Measurements from ENCODE around the gene PLET1. TPM values are rescaled to one million over a fixed set of nuclear protein-coding genes. Genes with fewer than 3 reads are reported as not detected.

Gene PLET1
- total RNA-seq, 1 donor from 2014 or later, result not detected

DNA sequence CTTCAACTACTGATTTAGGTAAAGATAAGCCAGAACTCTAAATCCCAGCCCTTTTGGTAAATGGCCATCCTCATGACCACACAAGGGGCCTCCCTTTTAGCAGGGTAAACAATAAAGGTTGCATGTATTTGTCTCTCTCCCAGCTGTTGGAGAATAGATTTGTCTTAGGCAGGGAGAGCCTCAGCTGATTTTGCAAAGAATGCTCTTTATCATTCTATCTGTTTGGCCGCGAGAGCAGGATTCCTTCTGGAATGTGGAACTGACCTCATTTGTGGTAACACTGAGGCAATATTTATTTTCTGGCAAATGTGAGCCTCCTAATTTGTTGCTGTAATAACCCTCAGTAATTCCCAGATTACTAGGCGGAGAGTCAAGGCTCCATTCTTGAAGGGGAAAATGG, 19.2 kb downstream of the PLET1 start:
- Mint-ChIP-seq H3K36me3 (peaks cover 22% of the 10 kb centered on the region), H3K27ac (no peak overlapping the region), H3K9me3 (no peaks in the 10 kb centered on the region), H3K4me3 (no peak overlapping the region), H3K4me1 (ENCODE audit: unreplicated experiment) (no peaks in the 10 kb centered on the region), H3K27me3 (no peaks in the 10 kb centered on the region)
- no peak for DNase-seq (ENCODE audit: extremely low spot score, unreplicated experiment)
- TF ChIP-seq, protein P1, sequence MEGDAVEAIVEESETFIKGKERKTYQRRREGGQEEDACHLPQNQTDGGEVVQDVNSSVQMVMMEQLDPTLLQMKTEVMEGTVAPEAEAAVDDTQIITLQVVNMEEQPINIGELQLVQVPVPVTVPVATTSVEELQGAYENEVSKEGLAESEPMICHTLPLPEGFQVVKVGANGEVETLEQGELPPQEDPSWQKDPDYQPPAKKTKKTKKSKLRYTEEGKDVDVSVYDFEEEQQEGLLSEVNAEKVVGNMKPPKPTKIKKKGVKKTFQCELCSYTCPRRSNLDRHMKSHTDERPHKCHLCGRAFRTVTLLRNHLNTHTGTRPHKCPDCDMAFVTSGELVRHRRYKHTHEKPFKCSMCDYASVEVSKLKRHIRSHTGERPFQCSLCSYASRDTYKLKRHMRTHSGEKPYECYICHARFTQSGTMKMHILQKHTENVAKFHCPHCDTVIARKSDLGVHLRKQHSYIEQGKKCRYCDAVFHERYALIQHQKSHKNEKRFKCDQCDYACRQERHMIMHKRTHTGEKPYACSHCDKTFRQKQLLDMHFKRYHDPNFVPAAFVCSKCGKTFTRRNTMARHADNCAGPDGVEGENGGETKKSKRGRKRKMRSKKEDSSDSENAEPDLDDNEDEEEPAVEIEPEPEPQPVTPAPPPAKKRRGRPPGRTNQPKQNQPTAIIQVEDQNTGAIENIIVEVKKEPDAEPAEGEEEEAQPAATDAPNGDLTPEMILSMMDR (conservative IDR thresholded peaks at IDR 0.05), result no peak

DNA sequence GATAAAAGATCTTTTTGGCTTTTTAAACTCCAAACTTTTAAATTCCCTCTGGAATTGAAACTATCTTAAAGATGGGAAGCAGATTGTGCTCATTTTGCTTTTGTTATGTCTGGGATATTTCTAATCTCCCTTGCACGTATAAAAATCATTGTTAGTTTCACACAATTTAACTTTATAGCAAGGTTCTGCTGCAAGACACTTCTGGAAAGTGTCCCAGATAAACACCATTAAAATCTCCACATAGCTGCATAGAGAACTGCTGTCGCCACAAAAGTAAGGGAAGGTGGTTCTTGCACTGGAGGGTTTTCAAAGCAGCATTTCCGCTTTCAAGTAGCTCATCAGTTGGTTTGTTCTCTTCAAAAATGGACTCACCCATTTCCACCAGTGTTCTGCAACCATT, 22.6 kb downstream of the PLET1 start:
- no peaks in the 10 kb centered on the region for H3K9me3 Mint-ChIP-seq
- no peaks in the 10 kb centered on the region for H3K27me3 Mint-ChIP-seq
- no peak overlapping the region for H3K27ac Mint-ChIP-seq
- no peak for DNase-seq (ENCODE audit: extremely low spot score, unreplicated experiment)
- H3K4me3 Mint-ChIP-seq, result no peak overlapping the region
- H3K4me1 Mint-ChIP-seq (ENCODE audit: unreplicated experiment), result no peaks in the 10 kb centered on the region
- TF ChIP-seq, protein P1 (conservative IDR thresholded peaks at IDR 0.05), result no peak
- H3K36me3 Mint-ChIP-seq, result peaks cover 25% of the 10 kb centered on the region

DNA sequence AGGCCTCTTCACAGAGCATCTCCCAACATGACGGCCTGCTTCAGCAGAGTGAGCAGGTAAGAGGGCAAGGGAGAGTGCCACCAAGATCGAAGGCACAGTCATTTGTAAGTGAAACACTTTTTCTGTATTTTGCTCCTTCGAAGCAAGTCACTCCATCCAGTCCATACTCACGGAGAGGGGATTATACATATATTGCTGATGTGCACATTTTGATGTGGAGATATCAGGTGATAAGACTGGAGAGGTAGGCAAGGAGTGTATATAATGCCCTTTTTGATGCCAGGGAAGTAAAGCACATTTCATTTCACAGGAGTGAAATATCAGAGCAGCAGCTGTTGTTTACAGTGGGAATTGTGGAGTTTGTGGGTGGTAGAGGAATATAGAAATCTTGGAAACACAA, 23.2 kb downstream of the PLET1 start:
- TF ChIP-seq, protein P1 (conservative IDR thresholded peaks at IDR 0.05), result no peak
- peaks cover 21% of the 10 kb centered on the region for H3K36me3 Mint-ChIP-seq
- DNase-seq (ENCODE audit: extremely low spot score, unreplicated experiment), result no peak
- H3K9me3 Mint-ChIP-seq, result no peaks in the 10 kb centered on the region
- no peaks in the 10 kb centered on the region for H3K4me1 Mint-ChIP-seq (ENCODE audit: unreplicated experiment)
- H3K27ac Mint-ChIP-seq, result no peak overlapping the region
- H3K4me3 Mint-ChIP-seq, result no peak overlapping the region
- no peaks in the 10 kb centered on the region for H3K27me3 Mint-ChIP-seq

DNA sequence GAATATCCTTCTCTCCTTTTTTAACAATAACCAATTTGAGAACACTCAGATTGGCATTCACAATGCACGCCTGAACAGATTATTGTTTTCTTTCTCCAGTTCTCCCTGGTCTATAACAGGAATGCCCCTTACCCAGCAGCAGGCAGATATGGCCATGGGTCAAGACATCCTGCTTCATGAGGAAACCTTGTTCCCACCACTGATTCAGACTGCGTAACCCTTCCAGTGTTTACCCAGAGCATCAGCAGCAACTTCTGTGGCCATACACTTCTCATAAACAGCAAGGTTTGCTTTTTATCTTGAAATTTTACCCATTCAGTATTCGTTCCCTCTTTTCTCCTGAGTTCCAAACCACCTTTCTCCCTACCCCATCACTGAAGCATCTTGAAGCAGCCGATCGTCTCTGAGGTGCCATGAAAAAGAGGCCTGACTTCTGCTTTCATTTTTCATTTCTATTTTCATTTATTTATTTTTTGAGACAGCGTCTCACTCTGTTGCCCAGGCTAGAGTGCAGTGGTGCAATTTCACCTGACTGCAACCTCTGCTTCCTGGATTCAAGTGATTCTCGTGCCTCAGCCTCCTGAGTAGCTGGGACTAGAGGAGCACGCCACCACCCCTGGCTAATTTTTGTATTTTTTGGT, 24.8 kb downstream of the PLET1 start:
- H3K36me3 Mint-ChIP-seq, result peaks cover 18% of the 10 kb centered on the region
- TF ChIP-seq, protein P1 (conservative IDR thresholded peaks at IDR 0.05), result no peak
- H3K9me3 Mint-ChIP-seq, result no peaks in the 10 kb centered on the region
- H3K27me3 Mint-ChIP-seq, result no peaks in the 10 kb centered on the region
- H3K27ac Mint-ChIP-seq, result no peak overlapping the region
- no peak overlapping the region for H3K4me3 Mint-ChIP-seq
- H3K4me1 Mint-ChIP-seq (ENCODE audit: unreplicated experiment), result no peaks in the 10 kb centered on the region
- no peak for DNase-seq (ENCODE audit: extremely low spot score, unreplicated experiment)

DNA sequence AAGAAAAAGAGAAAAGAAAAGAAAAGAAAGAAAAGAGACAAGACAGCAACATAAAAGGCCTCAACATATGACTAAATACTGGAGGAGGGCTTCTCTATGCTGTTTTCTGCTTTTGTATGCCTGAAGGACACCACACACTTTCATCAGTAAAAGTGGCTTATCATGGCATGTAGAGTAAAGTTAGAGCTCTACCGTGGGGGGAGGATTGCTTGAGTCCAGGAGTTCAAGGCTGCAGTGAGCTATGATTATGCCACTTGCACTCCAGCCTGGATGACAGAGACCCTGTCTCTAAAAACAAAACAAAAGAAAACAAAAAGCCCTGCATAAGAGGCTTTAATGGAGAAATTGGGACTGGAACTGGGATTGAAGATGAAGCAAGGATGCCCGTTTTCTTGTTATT, 28.7 kb downstream of the PLET1 start:
- H3K9me3 Mint-ChIP-seq, result no peaks in the 10 kb centered on the region
- H3K27ac Mint-ChIP-seq, result no peak overlapping the region
- H3K27me3 Mint-ChIP-seq, result no peaks in the 10 kb centered on the region
- DNase-seq (ENCODE audit: extremely low spot score, unreplicated experiment), result no peak
- peaks cover 22% of the 10 kb centered on the region for H3K36me3 Mint-ChIP-seq
- no peak overlapping the region for H3K4me3 Mint-ChIP-seq
- peaks cover 7% of the 10 kb centered on the region for H3K4me1 Mint-ChIP-seq (ENCODE audit: unreplicated experiment)
- TF ChIP-seq, protein P1 (conservative IDR thresholded peaks at IDR 0.05), result no peak

Data from type B pancreatic cell (in vitro differentiated cells).